ENCODE results near the gene TMPRSS6. TPM values are rescaled to one million over a fixed set of nuclear protein-coding genes. Genes with fewer than 3 reads are reported as not detected.

TMPRSS6 gene
- total RNA-seq, 4 donors from 2014 or later: 0.27 to 0.88 TPM; not detected in 2

DNA sequence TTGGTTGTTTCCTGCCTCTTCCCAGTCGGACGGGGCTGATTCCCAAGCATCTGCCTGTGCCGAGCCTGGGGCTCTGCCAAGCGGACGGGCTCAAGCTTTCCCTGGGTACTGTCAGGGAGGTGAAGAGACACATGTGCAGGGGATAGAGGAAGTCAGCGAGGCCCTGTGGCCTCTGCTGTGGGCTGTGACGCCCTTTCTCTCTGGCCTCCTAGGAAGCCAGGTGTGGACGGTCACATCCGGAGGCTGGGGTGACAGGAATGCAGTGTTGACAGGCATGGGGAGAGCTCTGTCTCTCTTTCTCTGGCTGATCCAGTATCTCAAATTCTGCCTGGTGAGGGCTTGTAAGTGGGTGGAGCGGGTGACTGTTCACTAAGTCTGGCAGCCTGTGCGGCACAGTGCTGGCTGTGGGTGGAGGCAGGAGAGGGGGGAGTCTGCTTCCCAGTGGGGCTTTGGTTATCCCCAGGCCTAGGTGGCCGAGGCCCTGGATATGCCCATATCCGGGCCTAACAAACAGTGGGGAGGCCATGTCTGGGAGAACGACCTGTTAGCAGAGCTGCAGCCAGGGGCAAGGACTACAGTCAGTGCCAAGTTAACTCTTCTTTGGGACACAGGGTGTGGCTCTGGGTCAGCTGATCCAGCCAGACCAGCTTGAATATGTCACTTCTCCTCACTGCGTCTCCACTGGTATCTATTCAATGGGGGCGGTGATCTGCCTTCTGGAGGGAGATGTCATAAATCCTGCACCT is 56.0 kb downstream of the TMPRSS6 start:
- H3K27ac ChIP-seq: peak overlapping the region in 1 of 4 donors; percentile 25
- H3K36me3 ChIP-seq: peaks cover 0 to 17% (median 0%) of the 10 kb centered on the region in 3 donors
- H3K4me1 ChIP-seq: peaks cover 6 to 32% (median 7%) of the 10 kb centered on the region in 4 donors
- H3K27me3 ChIP-seq: no peaks in the 10 kb centered on the region
- H3K9me3 ChIP-seq: no peaks in the 10 kb centered on the region
- no peak for TF ChIP-seq CTCF (IDR thresholded peaks at IDR 0.05)
- no peak for TF ChIP-seq POLR2A (IDR thresholded peaks at IDR 0.05)
- no peak for DNase-seq
- H3K4me3 ChIP-seq: no peak overlapping the region

- DNase-seq: no peak
- H3K4me1 ChIP-seq: peaks cover 6 to 32% (median 7%) of the 10 kb centered on the region in 4 donors
- TF ChIP-seq CTCF (IDR thresholded peaks at IDR 0.05) (no peak), POLR2A (IDR thresholded peaks at IDR 0.05) (no peak)
- H3K27ac ChIP-seq: peak overlapping the region in 1 of 4 donors; percentile 61
- no peaks in the 10 kb centered on the region for H3K27me3 ChIP-seq
- H3K4me3 ChIP-seq: peak overlapping the region; percentile 50 to 84 (median 70)
- H3K9me3 ChIP-seq: no peaks in the 10 kb centered on the region
- peaks cover 0 to 11% (median 0%) of the 10 kb centered on the region in 3 donors for H3K36me3 ChIP-seq
Measured at GRCh38 chr22:37052386-37053309, 56.9 kb downstream of the TMPRSS6 start.

- DNase-seq: peak; percentile 71 to 86 (median 78)
- Histone ChIP-seq H3K9me3 (no peaks in the 10 kb centered on the region), H3K27ac (peak within 1 kb of the TSS; percentile 3 to 61 (median 36)), H3K27me3 (no peaks in the 10 kb centered on the region), H3K4me3 (peak within 1 kb of the TSS; percentile 50 to 84 (median 70)), H3K4me1 (peaks cover 6 to 32% (median 7%) of the 10 kb centered on the region in 4 donors), H3K36me3 (peaks cover 0 to 4% (median 0%) of the 10 kb centered on the region in 3 donors)
- TF ChIP-seq POLR2A (IDR thresholded peaks at IDR 0.05) (peak in 1 of 2 donors; percentile 24), CTCF (IDR thresholded peaks at IDR 0.05) (no peak)
Measured at GRCh38 chr22:37051391-37052385, 57.8 kb downstream of the TMPRSS6 start, which contains the start of gene KCTD17. Gene KCTD17 (plus strand): TSS chr22:37051742. CDS start chr22:37051761, 19 bp downstream.

DNA sequence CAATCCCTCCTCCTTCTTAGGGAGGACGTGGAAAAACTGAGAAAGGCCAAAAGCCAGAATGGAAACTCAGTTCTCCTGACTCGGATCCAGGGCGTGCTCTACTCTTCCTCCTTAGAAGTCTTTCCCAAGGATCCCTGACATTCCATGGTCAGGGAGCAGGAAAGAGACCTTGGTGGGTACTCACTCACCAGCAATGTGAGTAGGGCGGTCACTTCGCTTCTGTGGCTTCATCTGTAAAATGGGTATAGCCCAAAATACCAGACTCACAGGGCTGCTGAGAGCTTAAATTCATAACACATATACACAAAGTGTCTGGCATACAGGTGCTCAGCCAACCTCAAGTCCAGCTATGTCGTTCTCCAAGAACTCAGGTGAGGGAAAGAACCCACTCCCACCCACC is 58.6 kb downstream of the TMPRSS6 start:
- TF ChIP-seq CTCF (IDR thresholded peaks at IDR 0.05): no peak
- no peak for TF ChIP-seq POLR2A (IDR thresholded peaks at IDR 0.05)
- Histone ChIP-seq H3K4me3 (peak overlapping the region in 1 of 4 donors; percentile 84), H3K9me3 (no peaks in the 10 kb centered on the region), H3K27me3 (no peaks in the 10 kb centered on the region), H3K36me3 (no peaks in the 10 kb centered on the region), H3K27ac (peak overlapping the region in 2 of 4 donors; percentile 3 to 43), H3K4me1 (peaks cover 6 to 32% (median 7%) of the 10 kb centered on the region in 4 donors)
- no peak for DNase-seq

Data from Peyer's patch (tissue), 4 donors.